Measurements from ENCODE around the gene MUC3A. TPM values are rescaled to one million over a fixed set of nuclear protein-coding genes. Genes with fewer than 3 reads are reported as not detected.

Gene MUC3A
- 9.8 to 23.5 TPM (median 22.0 TPM) in 5 replicates for total RNA-seq (2022; extraction: Qiagen RNA extraction; ENCODE audit: low read depth)

GRCh38 chr7:100949227-100949932 is at the start of gene MUC3A:
Gene MUC3A, plus strand, starts transcription at chr7:100949534. Its CDS starts 91 bp downstream, at chr7:100949625.

GRCh38 chr7:100969066-100969615 is 19.8 kb downstream of the MUC3A start, which contains the start of gene MUC12:
Gene MUC12, plus strand, starts transcription at chr7:100969565. Its CDS starts 58 bp downstream, at chr7:100969623.

Other genes starting within 250 kb of the MUC3A start
- gene POP7, start 243.4 kb upstream of the MUC3A start, total RNA-seq (2022; extraction: Qiagen RNA extraction; ENCODE audit: low read depth): 57.9 to 103 TPM (median 95.3 TPM) in 5 replicates
- gene EPO, start 229.1 kb upstream of the MUC3A start, total RNA-seq (2022; extraction: Qiagen RNA extraction; ENCODE audit: low read depth): not detected in 5 replicates
- gene ZAN, start 215.9 kb upstream of the MUC3A start, total RNA-seq (2022; extraction: Qiagen RNA extraction; ENCODE audit: low read depth): not detected in 5 replicates
- 27.8 to 48.1 TPM (median 47.4 TPM) in 5 replicates for gene EPHB4, start 122.0 kb upstream of the MUC3A start, total RNA-seq (2022; extraction: Qiagen RNA extraction; ENCODE audit: low read depth)
- 8.7 to 17.2 TPM (median 14.1 TPM) in 5 replicates for gene SLC12A9, start 96.8 kb upstream of the MUC3A start, total RNA-seq (2022; extraction: Qiagen RNA extraction; ENCODE audit: low read depth)
- 32.3 to 58.6 TPM (median 53.9 TPM) in 5 replicates for gene TRIP6, start 82.1 kb upstream of the MUC3A start, total RNA-seq (2022; extraction: Qiagen RNA extraction; ENCODE audit: low read depth)
- gene SRRT, start 74.4 kb upstream of the MUC3A start, total RNA-seq (2022; extraction: Qiagen RNA extraction; ENCODE audit: low read depth): 120 to 157 TPM (median 149 TPM) in 5 replicates
- gene UFSP1, start 59.8 kb upstream of the MUC3A start, total RNA-seq (2022; extraction: Qiagen RNA extraction; ENCODE audit: low read depth): 3.1 to 6.4 TPM (median 5.6 TPM) in 5 replicates
- gene ACHE, start 53.6 kb upstream of the MUC3A start, total RNA-seq (2022; extraction: Qiagen RNA extraction; ENCODE audit: low read depth): 1.4 to 3.7 TPM (median 3.6 TPM) in 5 replicates
- gene MUC12, start 20.0 kb downstream of the MUC3A start, total RNA-seq (2022; extraction: Qiagen RNA extraction; ENCODE audit: low read depth): 10.8 to 20.4 TPM (median 16.4 TPM) in 5 replicates
- 0.01 to 0.30 TPM (median 0.02 TPM) in 5 replicates for gene MUC17, start 70.5 kb downstream of the MUC3A start, total RNA-seq (2022; extraction: Qiagen RNA extraction; ENCODE audit: low read depth)
- gene TRIM56, start 135.9 kb downstream of the MUC3A start, total RNA-seq (2022; extraction: Qiagen RNA extraction; ENCODE audit: low read depth): 8.6 to 18.6 TPM (median 14.5 TPM) in 5 replicates
- 1,301 to 1,792 TPM (median 1,475 TPM) in 5 replicates for gene SERPINE1, start 177.6 kb downstream of the MUC3A start, total RNA-seq (2022; extraction: Qiagen RNA extraction; ENCODE audit: low read depth)
- gene AP1S1, start 204.9 kb downstream of the MUC3A start, total RNA-seq (2022; extraction: Qiagen RNA extraction; ENCODE audit: low read depth): 133 to 146 TPM (median 140 TPM) in 5 replicates
- 8.9 to 26.8 TPM (median 17.5 TPM) in 5 replicates for gene VGF, start 216.0 kb downstream of the MUC3A start, total RNA-seq (2022; extraction: Qiagen RNA extraction; ENCODE audit: low read depth)
- gene NAT16, start 230.8 kb downstream of the MUC3A start, total RNA-seq (2022; extraction: Qiagen RNA extraction; ENCODE audit: low read depth): 0.13 to 0.29 TPM (median 0.22 TPM) in 5 replicates

Measured in A549 treated with ZK216348 at 1 μM for 4 hours (cell line).